Measurements from ENCODE around the gene OR4D1. TPM values are rescaled to one million over a fixed set of nuclear protein-coding genes. Genes with fewer than 3 reads are reported as not detected.

Gene OR4D1
- total and polyA plus RNA-seq, 2 of the 4 experiments (the other 2 are of a cell fraction): not detected

Other genes starting within 250 kb of the OR4D1 start
- gene CUEDC1, start 193.0 kb upstream of the OR4D1 start, total RNA-seq (2012; rRNA removed): 4.1 and 4.2 TPM in 2 replicates
- gene CUEDC1, start 193.0 kb upstream of the OR4D1 start, polyA plus RNA-seq (2012; rRNA removed): 21.2 and 22.6 TPM in 2 replicates
- gene VEZF1, start 160.1 kb upstream of the OR4D1 start, total RNA-seq (2012; rRNA removed): 40.3 and 42.1 TPM in 2 replicates
- gene VEZF1, start 160.1 kb upstream of the OR4D1 start, polyA plus RNA-seq (2012; rRNA removed): 21.1 and 22.4 TPM in 2 replicates
- 357 and 513 TPM in 2 replicates for gene SRSF1, start 141.1 kb upstream of the OR4D1 start, total RNA-seq (2012; rRNA removed)
- 155 and 190 TPM in 2 replicates for gene SRSF1, start 141.1 kb upstream of the OR4D1 start, polyA plus RNA-seq (2012; rRNA removed)
- gene DYNLL2, start 65.0 kb upstream of the OR4D1 start, total RNA-seq (2012; rRNA removed): 9.1 and 12.8 TPM in 2 replicates
- 11.9 and 14.2 TPM in 2 replicates for gene DYNLL2, start 65.0 kb upstream of the OR4D1 start, polyA plus RNA-seq (2012; rRNA removed)
- gene OR4D2, start 18.6 kb downstream of the OR4D1 start, total RNA-seq (2012; rRNA removed): not detected in 2 replicates
- gene OR4D2, start 18.6 kb downstream of the OR4D1 start, polyA plus RNA-seq (2012; rRNA removed): not detected in 2 replicates
- gene EPX, start 44.3 kb downstream of the OR4D1 start, total RNA-seq (2012; rRNA removed): not detected in 2 replicates
- not detected in 2 replicates for gene EPX, start 44.3 kb downstream of the OR4D1 start, polyA plus RNA-seq (2012; rRNA removed)
- 8.9 and 11.5 TPM in 2 replicates for gene MKS1, start 70.9 kb downstream of the OR4D1 start, total RNA-seq (2012; rRNA removed)
- 11.0 and 13.2 TPM in 2 replicates for gene MKS1, start 70.9 kb downstream of the OR4D1 start, polyA plus RNA-seq (2012; rRNA removed)
- not detected in 2 replicates for gene LPO, start 90.2 kb downstream of the OR4D1 start, total RNA-seq (2012; rRNA removed)
- gene LPO, start 90.2 kb downstream of the OR4D1 start, polyA plus RNA-seq (2012; rRNA removed): not detected in 2 replicates
- not detected in 2 replicates for gene MPO, start 132.6 kb downstream of the OR4D1 start, total RNA-seq (2012; rRNA removed)
- not detected in 2 replicates for gene MPO, start 132.6 kb downstream of the OR4D1 start, polyA plus RNA-seq (2012; rRNA removed)
- 0.56 and 0.90 TPM in 2 replicates for gene TSPOAP1, start 180.4 kb downstream of the OR4D1 start, total RNA-seq (2012; rRNA removed)
- gene TSPOAP1, start 180.4 kb downstream of the OR4D1 start, polyA plus RNA-seq (2012; rRNA removed): 1.2 and 1.6 TPM in 2 replicates
- 51.6 and 83.6 TPM in 2 replicates for gene SUPT4H1, start 203.8 kb downstream of the OR4D1 start, total RNA-seq (2012; rRNA removed)
- 97.3 and 129 TPM in 2 replicates for gene SUPT4H1, start 203.8 kb downstream of the OR4D1 start, polyA plus RNA-seq (2012; rRNA removed)

Measured in IMR-90 (cell line).